ENCODE measurements around the gene PCED1A. TPM values are rescaled to one million over a fixed set of nuclear protein-coding genes. Genes with fewer than 3 reads are reported as not detected.

PCED1A gene, protein sequence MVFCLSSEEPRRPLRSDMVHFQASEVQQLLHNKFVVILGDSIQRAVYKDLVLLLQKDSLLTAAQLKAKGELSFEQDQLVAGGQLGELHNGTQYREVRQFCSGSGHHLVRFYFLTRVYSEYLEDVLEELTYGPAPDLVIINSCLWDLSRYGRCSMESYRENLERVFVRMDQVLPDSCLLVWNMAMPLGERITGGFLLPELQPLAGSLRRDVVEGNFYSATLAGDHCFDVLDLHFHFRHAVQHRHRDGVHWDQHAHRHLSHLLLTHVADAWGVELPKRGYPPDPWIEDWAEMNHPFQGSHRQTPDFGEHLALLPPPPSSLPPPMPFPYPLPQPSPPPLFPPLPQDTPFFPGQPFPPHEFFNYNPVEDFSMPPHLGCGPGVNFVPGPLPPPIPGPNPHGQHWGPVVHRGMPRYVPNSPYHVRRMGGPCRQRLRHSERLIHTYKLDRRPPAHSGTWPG
- total RNA-seq (2022; extraction: Qiagen RNA extraction; ENCODE audit: low read depth), result 19.5 to 28.3 TPM (median 26.1 TPM) in 5 replicates

DNA sequence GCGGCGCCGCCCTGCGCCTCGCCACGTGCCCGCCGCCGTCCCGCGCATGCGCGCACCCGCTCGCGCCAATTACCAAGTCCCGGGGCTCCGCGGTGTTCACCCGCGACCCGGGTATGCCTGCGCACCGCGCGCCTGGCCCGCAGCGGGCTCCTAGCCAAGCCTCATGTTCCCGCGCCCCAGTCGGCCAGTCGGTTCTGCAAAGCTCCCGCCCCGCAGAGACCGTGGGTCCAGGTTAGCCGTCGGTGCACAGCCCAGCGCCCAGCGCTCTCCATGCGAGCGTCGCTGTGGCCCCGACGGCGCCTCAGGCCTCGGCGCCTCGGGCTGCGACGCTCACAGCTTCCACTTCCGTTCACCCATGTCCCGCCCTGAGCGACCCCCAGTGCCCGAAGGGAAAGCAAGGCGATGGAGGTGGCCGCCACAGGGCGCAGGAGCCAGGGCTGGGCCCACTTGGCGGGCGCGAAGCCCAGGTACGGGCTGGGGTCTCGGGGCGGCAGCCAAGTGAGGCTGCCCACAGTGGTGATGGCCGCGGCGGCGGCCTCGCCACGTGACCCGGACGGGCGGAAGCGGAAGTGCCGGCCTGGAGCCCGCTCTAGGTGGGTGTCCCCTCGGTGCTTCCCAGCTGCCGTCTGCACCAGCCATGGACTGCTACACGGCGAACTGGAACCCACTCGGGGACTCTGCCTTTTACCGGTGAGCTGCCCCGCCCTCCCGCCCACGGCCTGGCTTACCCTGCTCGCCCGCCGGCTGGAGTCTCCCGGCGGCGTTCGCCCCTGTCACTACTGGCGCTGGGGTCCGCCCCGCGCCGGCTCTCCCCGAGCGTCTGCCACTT lies at the start of gene PCED1A, which contains the start of gene VPS16:
PCED1A (minus strand) TSS at position 518 of the 829 bp plus-strand sequence. CDS start 743 bp downstream, outside the sequence.
VPS16 (plus strand) TSS at position 608 of the 829 bp plus-strand sequence; CDS start at position 638, 30 bp downstream.

DNA sequence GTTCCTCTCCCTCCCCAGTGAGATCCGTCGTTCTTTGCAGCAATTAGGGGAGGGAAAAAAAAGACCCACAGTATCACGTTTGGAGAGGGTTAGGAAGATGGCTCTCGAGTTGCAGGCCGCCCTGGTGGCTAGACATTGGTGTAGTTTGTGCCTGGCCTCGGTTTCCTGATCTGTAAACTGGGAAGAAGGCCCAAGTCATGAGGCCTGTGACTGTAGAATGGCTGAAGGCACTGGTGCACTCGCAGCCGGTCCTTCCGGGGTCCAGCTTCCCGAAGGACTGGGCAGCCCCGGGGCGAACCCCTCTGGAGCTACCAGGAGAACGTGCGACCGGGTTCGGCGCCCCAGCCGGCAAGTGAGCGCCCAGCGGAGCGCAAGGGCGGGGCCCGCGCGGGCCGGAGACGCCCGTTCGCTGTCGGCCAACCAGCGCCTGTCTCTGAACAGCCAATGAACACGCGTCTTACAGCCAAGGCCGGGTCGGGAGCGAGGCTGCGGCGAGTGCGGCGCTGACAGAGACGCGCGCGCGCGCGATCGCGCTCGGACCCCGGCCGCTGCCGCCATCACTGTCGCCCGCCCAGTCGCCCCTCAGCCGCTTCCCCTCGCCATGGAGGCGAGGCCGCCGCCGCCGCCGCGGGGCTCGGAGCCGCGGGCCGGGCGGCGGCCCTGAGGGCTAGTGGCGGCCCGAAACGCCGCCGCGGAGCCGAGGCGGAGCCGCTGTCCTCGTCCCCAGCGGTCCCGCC lies 32.7 kb upstream of the PCED1A start, which contains the start of gene PTPRA:
PTPRA (plus strand) TSS at position 472 of the 737 bp plus-strand sequence. CDS start 90,797 bp downstream, outside the sequence.

DNA sequence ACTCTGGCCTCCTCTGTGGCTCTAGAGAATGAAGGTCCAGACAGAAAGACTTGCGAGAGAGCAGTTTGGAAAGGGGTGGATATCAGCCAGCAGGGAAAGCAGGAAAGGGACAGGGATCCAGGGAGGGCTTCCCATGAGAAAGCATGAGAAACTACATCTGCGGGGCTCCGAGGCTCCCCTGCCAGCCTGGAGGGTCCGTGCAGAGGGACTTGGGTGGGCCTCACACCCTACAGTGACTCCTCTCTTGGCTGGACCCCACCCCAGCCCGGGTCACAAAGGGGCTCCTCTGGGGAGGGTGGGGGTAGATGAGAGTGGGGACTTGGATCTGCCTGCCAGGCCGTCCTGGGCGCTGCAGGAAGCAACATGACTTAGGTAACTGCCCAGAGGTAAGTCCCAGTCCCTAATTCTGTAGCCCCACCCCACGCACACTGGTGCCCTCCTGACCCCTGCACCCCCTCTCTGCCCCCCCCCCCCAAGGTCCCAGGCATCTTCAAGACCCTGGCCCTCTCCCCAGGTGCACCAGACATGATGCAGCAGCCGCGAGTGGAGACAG lies 24.3 kb downstream of the PCED1A start, which contains the start of gene TMEM239:
TMEM239 (plus strand) TSS at position 335 of the 553 bp plus-strand sequence; CDS start at position 526, 191 bp downstream.

DNA sequence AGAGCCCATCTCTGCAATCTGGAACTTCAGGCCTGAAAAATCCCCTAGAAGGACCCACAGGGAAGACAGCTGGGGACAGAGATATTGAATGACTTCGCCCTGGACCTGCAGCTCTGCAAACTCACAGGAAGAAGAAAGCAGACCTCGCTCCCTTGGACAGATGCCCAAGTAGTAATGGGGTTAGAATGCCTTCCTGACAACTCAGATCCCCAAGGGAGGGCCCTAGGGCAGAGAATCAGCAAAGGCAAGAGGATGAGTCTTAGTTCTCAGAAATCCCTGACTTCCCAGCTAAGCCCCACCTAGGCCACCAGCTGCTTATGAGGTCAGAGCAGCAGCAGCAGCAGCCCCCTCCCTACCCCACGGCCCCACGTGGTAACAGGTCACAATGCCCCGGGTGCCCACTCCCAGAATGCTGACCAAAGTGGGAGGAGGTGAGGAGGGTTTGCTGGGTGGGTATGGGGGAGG lies 25.8 kb downstream of the PCED1A start, which contains the start of gene C20orf141:
C20orf141 (plus strand) TSS at position 401 of the 465 bp plus-strand sequence. CDS start 198 bp downstream, outside the sequence.

DNA sequence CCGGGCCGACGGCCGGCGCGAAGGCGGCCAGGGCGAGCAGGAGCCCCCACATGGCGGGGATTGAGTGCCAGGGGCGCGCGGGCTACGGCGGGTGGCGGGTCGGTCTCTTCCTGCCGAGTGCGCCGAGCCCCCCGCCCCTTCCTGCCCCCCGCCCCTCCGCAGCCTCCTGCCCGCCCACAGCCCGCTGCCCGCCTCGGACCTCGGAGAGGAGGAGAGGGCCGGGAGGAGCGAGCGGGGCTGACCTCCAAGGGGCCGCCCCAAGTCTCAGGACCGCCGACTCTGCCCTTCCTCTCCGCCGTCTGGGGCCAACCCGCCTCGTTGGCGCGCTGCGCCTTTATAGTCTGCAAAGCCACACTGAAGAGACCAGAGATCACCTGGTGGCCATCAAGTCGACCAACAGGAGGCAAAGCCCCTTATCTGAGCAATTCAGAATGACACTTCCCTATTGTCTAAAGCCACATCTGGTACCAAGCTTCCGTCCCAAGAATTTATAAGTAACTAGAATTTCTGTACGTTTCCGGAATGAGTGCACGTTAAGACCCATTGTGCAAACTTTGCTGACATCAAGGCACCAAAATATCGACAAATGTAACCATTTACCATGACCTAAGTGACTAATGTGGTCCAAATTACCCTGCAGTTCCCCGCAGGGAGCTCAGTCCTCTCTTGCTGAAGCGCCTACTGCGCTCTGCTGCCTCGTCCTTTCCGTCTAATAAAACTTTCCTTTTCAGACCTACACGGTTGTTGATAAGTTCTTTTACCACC lies 39.8 kb downstream of the PCED1A start, which contains the start of gene CPXM1:
CPXM1 (minus strand) TSS at position 107 of the 765 bp plus-strand sequence; CDS start at position 52, 55 bp downstream.

Other genes starting within 250 kb of the PCED1A start
- 574 to 654 TPM (median 595 TPM) in 5 replicates for gene NOP56, start 188.0 kb downstream of the PCED1A start, total RNA-seq (2022; extraction: Qiagen RNA extraction; ENCODE audit: low read depth)
- gene IDH3B, start 176.4 kb downstream of the PCED1A start, total RNA-seq (2022; extraction: Qiagen RNA extraction; ENCODE audit: low read depth), result 126 to 137 TPM (median 132 TPM) in 5 replicates
- gene EBF4, start 147.9 kb downstream of the PCED1A start, total RNA-seq (2022; extraction: Qiagen RNA extraction; ENCODE audit: low read depth), result 1.4 to 3.4 TPM (median 2.3 TPM) in 5 replicates
- gene CPXM1, start 40.0 kb downstream of the PCED1A start, total RNA-seq (2022; extraction: Qiagen RNA extraction; ENCODE audit: low read depth), result not detected in 5 replicates
- 0.46 to 0.96 TPM (median 0.50 TPM) in 3 of 5 replicates, not detected in the others for gene C20orf141, start 25.7 kb downstream of the PCED1A start, total RNA-seq (2022; extraction: Qiagen RNA extraction; ENCODE audit: low read depth)
- 0.06 TPM in 1 of 5 replicates, not detected in the others for gene TMEM239, start 24.3 kb downstream of the PCED1A start, total RNA-seq (2022; extraction: Qiagen RNA extraction; ENCODE audit: low read depth)
- 24.4 to 34.4 TPM (median 31.4 TPM) in 5 replicates for gene VPS16, start 90 bp upstream of the PCED1A start, total RNA-seq (2022; extraction: Qiagen RNA extraction; ENCODE audit: low read depth)
- 33.2 to 38.4 TPM (median 37.4 TPM) in 5 replicates for gene PTPRA, start 32.8 kb upstream of the PCED1A start, total RNA-seq (2022; extraction: Qiagen RNA extraction; ENCODE audit: low read depth)
- gene GNRH2, start 203.0 kb upstream of the PCED1A start, total RNA-seq (2022; extraction: Qiagen RNA extraction; ENCODE audit: low read depth), result 0.29 to 0.59 TPM (median 0.32 TPM) in 4 of 5 replicates, not detected in the other
- gene MRPS26, start 205.4 kb upstream of the PCED1A start, total RNA-seq (2022; extraction: Qiagen RNA extraction; ENCODE audit: low read depth), result 118 to 154 TPM (median 150 TPM) in 5 replicates
- gene OXT, start 231.0 kb upstream of the PCED1A start, total RNA-seq (2022; extraction: Qiagen RNA extraction; ENCODE audit: low read depth), result not detected in 5 replicates
- gene AVP, start 244.1 kb upstream of the PCED1A start, total RNA-seq (2022; extraction: Qiagen RNA extraction; ENCODE audit: low read depth), result not detected in 5 replicates

All from A549 treated with GW870086 at 1 μM for 4 hours (cell line).